Activated CD8-positive, alpha-beta memory T cell treated with anti-CD3 and anti-CD28 coated beads for 48 hours (primary cell): Measurements from ENCODE around the gene DOCK2.
"Not testable (repeated sequence)": the region's sequence is repeated elsewhere in the genome, so short reads cannot be mapped to it uniquely, and the experiment has no call there.

ENCODE experiments used
- DNase-seq, 3 experiments: peaks; one replicate each; pipeline ENCODE4 v3.0.0-alpha.2; 2020; ENCODE audit warnings: low read depth in 2 of 3, low spot score in 2 of 3

DOCK2 gene

GRCh38 chr5:170080217-170080616 is 443.1 kb downstream of the DOCK2 start:
- DNase-seq = no peak

GRCh38 chr5:170080786-170081445 is 443.8 kb downstream of the DOCK2 start:
- DNase-seq = no peak

GRCh38 chr5:170081616-170082015 is 444.5 kb downstream of the DOCK2 start:
- no peak for DNase-seq

- DNase-seq = no peak
Observed at GRCh38 chr5:170082701-170083100, 445.6 kb downstream of the DOCK2 start.

GRCh38 chr5:170087168-170087817 is 450.2 kb downstream of the DOCK2 start:
- no peak for DNase-seq

- DNase-seq = no peak
Observed at GRCh38 chr5:170092455-170093101, 455.5 kb downstream of the DOCK2 start.

GRCh38 chr5:170094329-170094728 is 457.3 kb downstream of the DOCK2 start:
- DNase-seq = not testable (repeated sequence)

- DNase-seq = no peak
Observed at GRCh38 chr5:170095646-170096045, 458.6 kb downstream of the DOCK2 start.

GRCh38 chr5:170097934-170098333 is 460.9 kb downstream of the DOCK2 start:
- no peak for DNase-seq

- DNase-seq = peak; percentile 29 to 55 (median 34)
Observed at GRCh38 chr5:170100066-170100943, 463.2 kb downstream of the DOCK2 start.

GRCh38 chr5:170103447-170103846 is 466.4 kb downstream of the DOCK2 start:
- DNase-seq = no peak

GRCh38 chr5:170104299-170104698 is 467.2 kb downstream of the DOCK2 start:
- no peak for DNase-seq

GRCh38 chr5:170104710-170105109 is 467.6 kb downstream of the DOCK2 start:
- DNase-seq = no peak

- no peak for DNase-seq
Observed at GRCh38 chr5:170105642-170106611, 468.9 kb downstream of the DOCK2 start, which contains the start of gene FOXI1. FOXI1 (plus strand) TSS chr5:170105897; CDS start chr5:170105958, 61 bp downstream.

- DNase-seq = no peak
Observed at GRCh38 chr5:170107674-170108073, 470.6 kb downstream of the DOCK2 start.

GRCh38 chr5:170108266-170108785 is 471.3 kb downstream of the DOCK2 start:
- no peak for DNase-seq

- no peak for DNase-seq
Observed at GRCh38 chr5:170109059-170110031, 472.3 kb downstream of the DOCK2 start.

GRCh38 chr5:170110403-170111087 is 473.5 kb downstream of the DOCK2 start:
- DNase-seq = no peak
